Mammary epithelial cell (primary cell): ENCODE results near the gene NUP188.

ENCODE experiments used
- EZH2 ChIP-seq: IDR thresholded peaks from 2 replicates; pipeline ENCODE4 v1.6.1; 2012; ENCODE audit warnings: low read length, inconsistent platforms, borderline replicate concordance
- TF ChIP-seq, protein P1 (sequence below), 2 donors: IDR thresholded peaks in 1 of 2; conservative IDR thresholded peaks in 1 of 2; 2 replicates each; pipeline ENCODE4 v1.5.1; 2011 to 2012; ENCODE audit warnings: inconsistent platforms in 2 of 2, low read length in 2 of 2, mild to moderate bottlenecking in 2 of 2, control low read depth in 1 of 2, low read depth in 1 of 2; ENCODE audit not compliant: insufficient read depth in 1 of 2; ENCODE audit errors: extremely low read depth in 1 of 2

- TF ChIP-seq, protein P1, sequence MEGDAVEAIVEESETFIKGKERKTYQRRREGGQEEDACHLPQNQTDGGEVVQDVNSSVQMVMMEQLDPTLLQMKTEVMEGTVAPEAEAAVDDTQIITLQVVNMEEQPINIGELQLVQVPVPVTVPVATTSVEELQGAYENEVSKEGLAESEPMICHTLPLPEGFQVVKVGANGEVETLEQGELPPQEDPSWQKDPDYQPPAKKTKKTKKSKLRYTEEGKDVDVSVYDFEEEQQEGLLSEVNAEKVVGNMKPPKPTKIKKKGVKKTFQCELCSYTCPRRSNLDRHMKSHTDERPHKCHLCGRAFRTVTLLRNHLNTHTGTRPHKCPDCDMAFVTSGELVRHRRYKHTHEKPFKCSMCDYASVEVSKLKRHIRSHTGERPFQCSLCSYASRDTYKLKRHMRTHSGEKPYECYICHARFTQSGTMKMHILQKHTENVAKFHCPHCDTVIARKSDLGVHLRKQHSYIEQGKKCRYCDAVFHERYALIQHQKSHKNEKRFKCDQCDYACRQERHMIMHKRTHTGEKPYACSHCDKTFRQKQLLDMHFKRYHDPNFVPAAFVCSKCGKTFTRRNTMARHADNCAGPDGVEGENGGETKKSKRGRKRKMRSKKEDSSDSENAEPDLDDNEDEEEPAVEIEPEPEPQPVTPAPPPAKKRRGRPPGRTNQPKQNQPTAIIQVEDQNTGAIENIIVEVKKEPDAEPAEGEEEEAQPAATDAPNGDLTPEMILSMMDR (conservative IDR thresholded peaks at IDR 0.05 in 1 of 2, IDR thresholded peaks at IDR 0.05 in 1 of 2; ENCODE audit: extremely low read depth in 1 of 2, insufficient read depth in 1 of 2, low read depth in 1 of 2, low read length in 2 of 2) = no peak
- no peak for TF ChIP-seq EZH2
Measured at GRCh38 chr9:129014608-129015007, 67.1 kb downstream of the NUP188 start.
